RWPE1 (cell line): Measurements from ENCODE around the gene GPATCH1.

Source experiments
- CTCF ChIA-PET: fragments of 350-600 bp; sonication (Branson Sonifier 250); formaldehyde crosslinking; extraction: SDS; loops from one replicate; lab custom pipeline; 2021; lab: Yijun Ruan, JAX
- POLR2A ChIA-PET: fragments of 400-600 bp; formaldehyde crosslinking; extraction: SDS; loops from one replicate; lab custom pipeline; 2020; ENCODE audit warnings: antibody characterized with exemption; ENCODE audit not compliant: low non-redundant PET; lab: Yijun Ruan, JAX
- DNase-seq: peaks from one replicate; pipeline ENCODE4 v3.0.0; 2012; ENCODE audit warnings: low spot score
- H3K27ac ChIP-seq: fragments of 450-650 bp; 2 replicates; pipeline ENCODE4 v1.5.1; 2017
- TF ChIP-seq, protein P1 (sequence below): fragments of 450-650 bp; conservative IDR thresholded peaks from 2 replicates; pipeline ENCODE4 v1.5.1; 2017; ENCODE audit warnings: low read depth, mild to moderate bottlenecking

GPATCH1 gene

GRCh38 chr19:33175886-33176669 is 95.1 kb downstream of the GPATCH1 start:
- DNase-seq, result peak; percentile 30
- ChIA-PET CTCF (interaction anchor here (0.5 to 1.3 kb wide), 8 partner anchors 10 to 192 kb away, joined by 3 to 7 read pairs (median 4); no protein-coding TSS in a partner anchor), POLR2A (interaction anchor here (0.5 kb wide), 1 partner anchor 31 kb away, joined by 4 read pairs; no protein-coding TSS in a partner anchor)
- peak overlapping the region; percentile 83 for H3K27ac ChIP-seq
- TF ChIP-seq, protein P1, sequence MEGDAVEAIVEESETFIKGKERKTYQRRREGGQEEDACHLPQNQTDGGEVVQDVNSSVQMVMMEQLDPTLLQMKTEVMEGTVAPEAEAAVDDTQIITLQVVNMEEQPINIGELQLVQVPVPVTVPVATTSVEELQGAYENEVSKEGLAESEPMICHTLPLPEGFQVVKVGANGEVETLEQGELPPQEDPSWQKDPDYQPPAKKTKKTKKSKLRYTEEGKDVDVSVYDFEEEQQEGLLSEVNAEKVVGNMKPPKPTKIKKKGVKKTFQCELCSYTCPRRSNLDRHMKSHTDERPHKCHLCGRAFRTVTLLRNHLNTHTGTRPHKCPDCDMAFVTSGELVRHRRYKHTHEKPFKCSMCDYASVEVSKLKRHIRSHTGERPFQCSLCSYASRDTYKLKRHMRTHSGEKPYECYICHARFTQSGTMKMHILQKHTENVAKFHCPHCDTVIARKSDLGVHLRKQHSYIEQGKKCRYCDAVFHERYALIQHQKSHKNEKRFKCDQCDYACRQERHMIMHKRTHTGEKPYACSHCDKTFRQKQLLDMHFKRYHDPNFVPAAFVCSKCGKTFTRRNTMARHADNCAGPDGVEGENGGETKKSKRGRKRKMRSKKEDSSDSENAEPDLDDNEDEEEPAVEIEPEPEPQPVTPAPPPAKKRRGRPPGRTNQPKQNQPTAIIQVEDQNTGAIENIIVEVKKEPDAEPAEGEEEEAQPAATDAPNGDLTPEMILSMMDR, result 0 out of 2 replicates have a peak, but pooled peaks have one; percentile 10

GRCh38 chr19:33176670-33177416 is 95.9 kb downstream of the GPATCH1 start:
- TF ChIP-seq, protein P1, result no peak
- ChIA-PET CTCF (interaction anchor here (0.5 to 1.3 kb wide), 10 partner anchors 9 to 269 kb away, joined by 3 to 7 read pairs (median 4); no protein-coding TSS in a partner anchor), POLR2A (interaction anchor here (0.8 kb wide), 1 partner anchor 9 kb away, joined by 4 read pairs; no protein-coding TSS in a partner anchor)
- peak overlapping the region; percentile 83 for H3K27ac ChIP-seq
- DNase-seq, result peak; percentile 97

DNA sequence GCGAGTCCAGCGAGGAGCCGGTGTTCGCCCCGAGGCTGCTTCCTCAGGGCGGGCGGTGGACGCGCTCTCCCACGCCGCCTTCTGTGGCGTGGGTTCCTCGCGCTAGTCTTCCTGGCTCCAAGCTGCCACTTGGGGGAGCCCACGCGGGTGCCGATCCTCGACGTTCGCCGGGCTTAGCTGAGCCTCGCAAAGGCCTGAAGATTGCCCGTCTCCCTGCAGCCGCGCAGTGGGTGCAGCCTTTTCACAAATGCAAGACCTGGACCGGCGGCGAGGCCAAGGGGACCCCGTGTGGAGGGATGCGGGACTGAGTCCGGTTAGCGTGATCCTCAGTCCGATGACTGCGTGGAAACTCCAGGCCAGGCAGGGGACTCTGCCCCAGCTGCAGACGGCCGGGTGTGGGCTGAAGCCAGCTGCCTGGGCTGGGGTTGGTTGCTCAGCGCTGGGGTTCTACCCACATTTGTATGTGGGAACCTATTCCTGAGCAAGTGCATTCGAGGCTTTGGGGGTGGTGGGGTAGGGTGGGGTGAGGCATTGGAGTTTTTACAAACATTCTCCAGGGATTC is 96.5 kb downstream of the GPATCH1 start:
- CTCF ChIA-PET, result interaction anchor here (0.5 to 1.3 kb wide), 8 partner anchors 22 to 400 kb away, joined by 3 to 4 read pairs (median 3); no protein-coding TSS in a partner anchor
- POLR2A ChIA-PET, result interaction anchor here (0.8 kb wide), 1 partner anchor 10 kb away, joined by 4 read pairs; no protein-coding TSS in a partner anchor
- peak; percentile 50 for DNase-seq
- peak overlapping the region; percentile 83 for H3K27ac ChIP-seq
- TF ChIP-seq, protein P1, result peak; percentile 59
